H1 (cell line): ENCODE results near the gene INCENP. TPM values are rescaled to one million over a fixed set of nuclear protein-coding genes. Genes with fewer than 3 reads are reported as not detected.

Experiments
- CTCF ChIA-PET: fragments of 300-600 bp; sonication (Branson Sonifier 250); formaldehyde crosslinking; loops from one replicate; lab custom pipeline; 2021; ENCODE audit not compliant: partially characterized antibody; lab: Charles Lee
- POLR2A ChIA-PET: fragments of 300-600 bp; sonication (Branson Sonifier 250); formaldehyde crosslinking; loops from one replicate; lab custom pipeline; 2021; ENCODE audit warnings: inconsistent platforms; ENCODE audit not compliant: partially characterized antibody; lab: Charles Lee
- DNase-seq, 2 experiments: peaks; one replicate each; pipeline versions ENCODE4 v3.0.0 to v3.0.0-alpha.2; 2010 to 2022; ENCODE audit warnings: low spot score in 2 of 2, low read depth in 1 of 2, mixed read lengths in 1 of 2
- FAIRE-seq: peaks from 2 replicates; lab custom pipeline; 2011; peaks lifted over from hg19 to GRCh38; lab: Jason Lieb, UNC
- H2AFZ ChIP-seq: 2 replicates; pipeline ENCODE4 v1.8.1; 2012; ENCODE audit warnings: low read length, inconsistent platforms
- H2AK5ac ChIP-seq: 2 replicates; pipeline ENCODE4 v1.6.1; 2013; ENCODE audit warnings: low read depth, low read length
- H2BK120ac ChIP-seq: replicated peaks from 2 replicates; pipeline ENCODE3; 2013; ENCODE audit warnings: low read depth, low read length, inconsistent platforms
- H2BK12ac ChIP-seq: 2 replicates; pipeline ENCODE4 v1.6.1; 2013; ENCODE audit warnings: low read depth, low read length
- H2BK15ac ChIP-seq: 2 replicates; pipeline ENCODE4 v1.6.1; 2013; ENCODE audit warnings: low read length
- H2BK20ac ChIP-seq: 2 replicates; pipeline ENCODE4 v1.6.1; 2013; ENCODE audit warnings: low read length
- H2BK5ac ChIP-seq: 2 replicates; pipeline ENCODE4 v1.6.1; 2013; ENCODE audit warnings: low read depth, low read length
- H3K14ac ChIP-seq: 2 replicates; pipeline ENCODE4 v1.6.1; 2013; ENCODE audit warnings: inconsistent platforms; ENCODE audit not compliant: insufficient read length
- H3K18ac ChIP-seq: 2 replicates; pipeline ENCODE4 v1.6.1; 2013; ENCODE audit warnings: low read length; ENCODE audit errors: extremely low read depth
- H3K23ac ChIP-seq: 2 replicates; pipeline ENCODE4 v1.6.1; 2013; ENCODE audit warnings: inconsistent platforms; ENCODE audit not compliant: insufficient read length
- H3K23me2 ChIP-seq: 2 replicates; pipeline ENCODE4 v1.6.1; 2013; ENCODE audit warnings: low read depth, low read length
- H3K27ac ChIP-seq: 2 replicates; pipeline ENCODE4 v1.6.1; 2011; ENCODE audit warnings: low read depth, low read length, inconsistent platforms
- H3K27me3 ChIP-seq, 4 experiments: replicated peaks in 1 of 4; 1 replicate in 1 of 4; 2 replicates in 3 of 4; pipeline versions ENCODE4 v1.6.1 to v1.8.1; 2011 to 2013; ENCODE audit warnings: low read length in 3 of 4, mild to moderate bottlenecking in 3 of 4, inconsistent platforms in 2 of 4, mixed read lengths in 2 of 4, moderate library complexity in 1 of 4; ENCODE audit not compliant: control insufficient read depth in 3 of 4, insufficient read depth in 3 of 4; ENCODE audit errors: extremely low read depth in 1 of 4
- H3K36me3 ChIP-seq, 4 experiments: 2 replicates each; pipeline versions ENCODE4 v1.6.1 to v1.8.1; 2011 to 2013; ENCODE audit warnings: mild to moderate bottlenecking in 4 of 4, low read length in 3 of 4, moderate library complexity in 2 of 4, control low read depth in 1 of 4, inconsistent platforms in 1 of 4; ENCODE audit not compliant: insufficient read depth in 4 of 4, control insufficient read depth in 2 of 4
- H3K4ac ChIP-seq: replicated peaks from 2 replicates; pipeline ENCODE3; 2013; ENCODE audit warnings: low read length, low read depth, mixed read lengths, inconsistent platforms; ENCODE audit not compliant: insufficient read length
- H3K4me1 ChIP-seq, 4 experiments: replicated peaks in 1 of 4; 1 replicate in 1 of 4; 2 replicates in 3 of 4; pipeline versions ENCODE4 v1.6.1 to v1.8.1; 2011 to 2013; ENCODE audit warnings: low read length in 3 of 4, inconsistent platforms in 2 of 4, mixed read lengths in 1 of 4; ENCODE audit not compliant: insufficient read depth in 4 of 4, control insufficient read depth in 3 of 4
- H3K4me2 ChIP-seq, 2 experiments: 2 replicates each; pipeline versions ENCODE4 v1.6.1 to v1.8.1; 2011 to 2013; ENCODE audit warnings: low read depth in 2 of 2, low read length in 2 of 2, control low read depth in 1 of 2, inconsistent platforms in 1 of 2, mild to moderate bottlenecking in 1 of 2; ENCODE audit not compliant: insufficient read depth in 1 of 2
- H3K4me3 ChIP-seq, 4 experiments: fragments of 200-600, 300-600 bp in 1 of 4; sonication (generic), shearing (Covaris generic), sonication (Bioruptor Twin) in 1 of 4; 2 replicates each; pipeline versions ENCODE4 v1.5.1 to v1.8.1; 2011 to 2016; ENCODE audit warnings: low read length in 4 of 4, low read depth in 3 of 4, control low read depth in 2 of 4, inconsistent platforms in 2 of 4, mild to moderate bottlenecking in 2 of 4, mixed read lengths in 1 of 4, moderate library complexity in 1 of 4; ENCODE audit not compliant: insufficient read depth in 2 of 4; ENCODE audit errors: extremely low read depth in 1 of 4
- H3K56ac ChIP-seq: replicated peaks from 2 replicates; pipeline ENCODE3; 2013; ENCODE audit warnings: low read depth, mild to moderate bottlenecking, mixed read lengths, low read length, inconsistent platforms; ENCODE audit not compliant: insufficient read length
- H3K79me1 ChIP-seq: 2 replicates; pipeline ENCODE4 v1.6.1; 2013; ENCODE audit warnings: low read depth, low read length, control low read depth
- H3K79me2 ChIP-seq, 2 experiments: 2 replicates each; pipeline versions ENCODE4 v1.6.1 to v1.8.1; 2012 to 2013; ENCODE audit warnings: low read length in 2 of 2, mild to moderate bottlenecking in 2 of 2, inconsistent platforms in 1 of 2; ENCODE audit not compliant: insufficient read depth in 2 of 2, control insufficient read depth in 1 of 2
- H3K9ac ChIP-seq, 4 experiments: replicated peaks in 1 of 4; 1 replicate in 1 of 4; 2 replicates in 3 of 4; pipeline versions ENCODE4 v1.6.1 to v1.8.1; 2011 to 2013; ENCODE audit warnings: low read depth in 3 of 4, low read length in 3 of 4, control low read depth in 2 of 4, mild to moderate bottlenecking in 2 of 4, moderate library complexity in 2 of 4, inconsistent platforms in 1 of 4; ENCODE audit errors: extremely low read depth in 1 of 4
- H3K9me3 ChIP-seq, 2 experiments: 2 replicates each; pipeline versions ENCODE4 v1.6.1 to v1.8.1; 2012 to 2013; ENCODE audit warnings: mild to moderate bottlenecking in 2 of 2, moderate library complexity in 2 of 2, control low read depth in 1 of 2, inconsistent platforms in 1 of 2, low read depth in 1 of 2, low read length in 1 of 2, mixed read lengths in 1 of 2; ENCODE audit not compliant: insufficient read depth in 2 of 2
- H4K20me1 ChIP-seq, 2 experiments: replicated peaks in 1 of 2; 2 replicates each; pipeline versions ENCODE3 to v1.8.1; 2011 to 2013; ENCODE audit warnings: inconsistent platforms in 2 of 2, low read length in 2 of 2, mild to moderate bottlenecking in 1 of 2; ENCODE audit not compliant: insufficient read depth in 2 of 2, control insufficient read depth in 1 of 2
- H4K5ac ChIP-seq: 2 replicates; pipeline ENCODE4 v1.6.1; 2013; ENCODE audit warnings: low read length, low read depth, mixed read lengths, inconsistent platforms; ENCODE audit not compliant: insufficient read length
- H4K8ac ChIP-seq: 2 replicates; pipeline ENCODE4 v1.8.0; 2013; ENCODE audit warnings: mild to moderate bottlenecking, moderate library complexity, low read length, inconsistent platforms; ENCODE audit not compliant: insufficient read depth; ENCODE audit errors: extremely low read depth
- H4K91ac ChIP-seq: replicated peaks from 2 replicates; pipeline ENCODE3; 2013; ENCODE audit warnings: low read length, mixed read lengths, inconsistent platforms; ENCODE audit not compliant: insufficient read length
- CTBP2 ChIP-seq: IDR thresholded peaks from 2 replicates; pipeline ENCODE4 v1.7.0; 2011; ENCODE audit warnings: borderline replicate concordance, mild to moderate bottlenecking, moderate library complexity, mixed read lengths, low read length; ENCODE audit not compliant: insufficient read depth, insufficient read length
- CTCF ChIP-seq, 3 experiments: IDR thresholded peaks; 1 replicate in 2 of 3; 2 replicates in 1 of 3; pipeline versions ENCODE4 v1.5.1 to v1.6.1; 2011; ENCODE audit warnings: low read length in 3 of 3, mild to moderate bottlenecking in 3 of 3, inconsistent platforms in 2 of 3, low read depth in 1 of 3, moderate library complexity in 1 of 3; ENCODE audit not compliant: insufficient read depth in 1 of 3; ENCODE audit errors: control extremely low read depth in 1 of 3
- EZH2 ChIP-seq: fragments of 200-600 bp; sonication (generic); IDR thresholded peaks from 2 replicates; pipeline ENCODE4 v1.7.1; 2012; ENCODE audit warnings: low read depth, mild to moderate bottlenecking, moderate library complexity, low read length, inconsistent platforms; ENCODE audit not compliant: severe bottlenecking
- FOSL1 ChIP-seq: IDR thresholded peaks from 2 replicates; pipeline ENCODE4 v1.6.1; 2011; ENCODE audit warnings: mild to moderate bottlenecking, low read depth, low read length, moderate library complexity; ENCODE audit not compliant: insufficient read depth
- JUN ChIP-seq: IDR thresholded peaks from 2 replicates; pipeline ENCODE4 v1.6.1; 2011; ENCODE audit warnings: low read depth, mild to moderate bottlenecking, improper control_type of control experiment, low read length
- SIX5 ChIP-seq: IDR thresholded peaks from 2 replicates; pipeline ENCODE4 v1.6.1; 2011; ENCODE audit warnings: mild to moderate bottlenecking, low read depth, low read length
- SP1 ChIP-seq: IDR thresholded peaks from 2 replicates; pipeline ENCODE4 v1.6.1; 2011; ENCODE audit warnings: low read depth, low read length
- SP4 ChIP-seq: IDR thresholded peaks from 2 replicates; pipeline ENCODE4 v1.6.1; 2012; ENCODE audit warnings: low read length, inconsistent platforms
- SUZ12 ChIP-seq: fragments of 200-600 bp; sonication (generic); IDR thresholded peaks from 2 replicates; pipeline ENCODE4 v1.6.1; 2012; ENCODE audit warnings: mild to moderate bottlenecking, inconsistent platforms, low read length, moderate library complexity, mixed read lengths
- TBP ChIP-seq: IDR thresholded peaks from 2 replicates; pipeline ENCODE4 v1.6.1; 2011; ENCODE audit warnings: low read depth, low read length, improper control_type of control experiment
- WGBS, 2 experiments: shearing (Covaris generic) in 1 of 2; methylation state at CpG; one replicate each; pipeline versions ENCODE4 v1.1.6 to v1.1.7; 2013 to 2015; ENCODE audit warnings: low lambda C conversion rate in 2 of 2, mixed read lengths in 2 of 2, inconsistent platforms in 1 of 2, low coverage in 1 of 2, missing lambda C conversion rate in 1 of 2; ENCODE audit not compliant: insufficient replicate concordance in 2 of 2, insufficient coverage in 1 of 2, insufficient read length in 1 of 2; ENCODE audit errors: extremely low coverage in 1 of 2, missing lambda C conversion rate in 1 of 2; 5-methylcytosine and 5-hydroxymethylcytosine counted together
- polyA plus RNA-seq, 7 experiments: library from polyadenylated mRNA; depleted of rRNA in 3 of 7; stranded (reverse) in 5 of 7; unstranded in 2 of 7; fragments of >200 nt in 5 of 7; fragments of 200-250 nt in 2 of 7; gene quantifications; 1 replicate in 5 of 7; 2 replicates in 1 of 7; 4 replicates in 1 of 7; pipeline versions ENCODE4 v1.2.1 to v1.2.3, GENCODE V29; 2011 to 2013; ENCODE audit warnings: missing spikeins in 2 of 7, mixed read lengths in 2 of 7
- total RNA-seq: library from RNA; stranded (reverse); fragmentation: NEBNext Ultra II Directional; extraction: Animal tissue kit (Norgen Biotek cat#: 25700); gene quantifications from 2 replicates; pipeline ENCODE4 v1.2.1, GENCODE V29; 2021

INCENP gene
- total and polyA plus RNA-seq, 2 of the 8 experiments (the other 6 are each of a cell fraction or from before 2014, with no cell fraction given) = 25.4 to 132 TPM

GRCh38 chr11:62142043-62142375 lies 18.2 kb downstream of the INCENP start:
- Histone ChIP-seq H3K36me3 (peaks cover 36 to 75% (median 69%) of the 10 kb centered on the region in 4 experiments), H2BK20ac (no peak overlapping the region), H3K9me3 (no peaks in the 10 kb centered on the region), H3K4me2 (no peak overlapping the region), H4K8ac (no peak overlapping the region), H2BK12ac (no peak overlapping the region), H3K4me1 (no peaks in the 10 kb centered on the region), H3K23me2 (no peaks in the 10 kb centered on the region), H3K4me3 (no peak overlapping the region), H3K27me3 (no peaks in the 10 kb centered on the region), H3K4ac (no peak overlapping the region), H4K91ac (no peak overlapping the region), H3K23ac (no peak overlapping the region), H2BK15ac (no peak overlapping the region), H2AFZ (no peak overlapping the region), H3K79me1 (no peaks in the 10 kb centered on the region; the same call in 1 of the 2 replicates), H3K27ac (no peak overlapping the region), H4K20me1 (peaks cover 8 to 14% of the 10 kb centered on the region in 2 experiments), H3K79me2 (peaks cover 0 to 6% of the 10 kb centered on the region in 2 experiments; a peak in 1 of 4 replicates), H3K9ac (no peak overlapping the region), H3K18ac (no peak overlapping the region), H2BK5ac (no peak overlapping the region), H3K14ac (no peak overlapping the region), H4K5ac (no peak overlapping the region), H3K56ac (no peak overlapping the region), H2BK120ac (no peak overlapping the region), H2AK5ac (no peak overlapping the region)
- WGBS, 2 experiments = 84% methylated on average over 3 of the region's 4 CpGs; no CpG with 5 or more reads in 1 of the 2 experiments
- no peak for TF ChIP-seq SIX5
- no peak for TF ChIP-seq TBP
- no peak for TF ChIP-seq SP4
- no peak for TF ChIP-seq CTBP2
- TF ChIP-seq FOSL1 = no peak
- TF ChIP-seq CTCF (IDR thresholded peaks at IDR 0.05; ENCODE audit: control extremely low read depth in 1 of 3, insufficient read depth in 1 of 3, low read depth in 1 of 3, low read length in 3 of 3) = no peak
- TF ChIP-seq EZH2 = no peak
- no peak for TF ChIP-seq SP1
- no peak for TF ChIP-seq JUN
- no peak for TF ChIP-seq SUZ12
- CTCF ChIA-PET = interaction anchor here (1.0 to 1.3 kb wide), 3 partner anchors 8 to 33 kb away, joined by 3 to 4 read pairs (median 3); no protein-coding TSS in a partner anchor
- DNase-seq (no peak), FAIRE-seq (no peak)
- POLR2A ChIA-PET = no interaction called here
